ENCODE measurements around the gene PTDSS2. TPM values are rescaled to one million over a fixed set of nuclear protein-coding genes. Genes with fewer than 3 reads are reported as not detected.

PTDSS2 gene
- total and polyA plus RNA-seq, 2 donors (not counting 1 experiment from before 2014, with no cell fraction given): 22.1 to 29.0 TPM

GRCh38 chr11:437228-437870 lies 12.7 kb upstream of the PTDSS2 start:
- Histone ChIP-seq H4K20me1 (ENCODE audit: control insufficient read depth, insufficient read depth, low read length, poor library complexity, severe bottlenecking) (no peaks in the 10 kb centered on the region), H3K4me3 (ENCODE audit: control extremely low read depth in 1 of 5, extremely low read depth in 1 of 5, insufficient read depth in 1 of 5, low read depth in 2 of 5, low read length in 4 of 5) (no peak overlapping the region), H2AFZ (ENCODE audit: insufficient read depth, low read depth, low read length, poor library complexity, severe bottlenecking) (no peak overlapping the region), H3K36me3 (replicated peaks in 1 of 2; ENCODE audit: control extremely low read depth in 1 of 2, control insufficient read depth in 1 of 2, extremely low read depth in 1 of 2, insufficient read depth in 2 of 2, low read length in 1 of 2) (no peaks in the 10 kb centered on the region), H3K9me3 (ENCODE audit: control extremely low read depth in 1 of 3, control insufficient read depth in 2 of 3, insufficient read depth in 1 of 3, low read length in 2 of 3) (no peaks in the 10 kb centered on the region), H3K4me2 (replicated peaks; ENCODE audit: low read depth, low read length, poor library complexity, severe bottlenecking) (no peak overlapping the region), H3K27me3 (replicated peaks in 1 of 4; ENCODE audit: control extremely low read depth in 1 of 4, control insufficient read depth in 3 of 4, insufficient read depth in 4 of 4, low read length in 3 of 4) (no peaks in the 10 kb centered on the region), H3K79me2 (ENCODE audit: control insufficient read depth, insufficient read depth, low read length) (peaks cover 16% of the 10 kb centered on the region), H3K9ac (ENCODE audit: low read length) (no peak overlapping the region), H3K4me1 (ENCODE audit: control insufficient read depth in 2 of 2, insufficient read depth in 2 of 2, low read length in 2 of 2) (peaks cover 6 to 14% of the 10 kb centered on the region in 2 donors), H3K27ac (ENCODE audit: low read length in 2 of 2) (no peak overlapping the region)
- Mint-ChIP-seq H3K4me1 (peaks cover 13% of the 10 kb centered on the region), H3K4me3 (no peak overlapping the region), H3K27ac (no peak overlapping the region), H3K9me3 (ENCODE audit: insufficient read depth) (no peaks in the 10 kb centered on the region), H3K27me3 (no peaks in the 10 kb centered on the region)
- no peak for DNase-seq
- no peak for ATAC-seq (ENCODE audit: low read depth)
- ChIA-PET CTCF (no interaction called here), POLR2A (interaction anchor here (0.6 kb wide), 1 partner anchor 24 kb away, joined by 3 read pairs; no protein-coding TSS in a partner anchor)
- TF ChIP-seq CTCF (IDR thresholded peaks at IDR 0.05): no peak
- TF ChIP-seq EZH2 (IDR thresholded peaks at IDR 0.05; ENCODE audit: borderline replicate concordance, insufficient read depth, low read depth, low read length, poor library complexity, severe bottlenecking): no peak
- intact Hi-C loops (cut with micrococcal nuclease): no loop called here
- 85% methylated on average over 15 of the region's 17 CpGs for WGBS (ENCODE audit: insufficient coverage)

- Histone ChIP-seq H3K4me1 (ENCODE audit: control insufficient read depth in 2 of 2, insufficient read depth in 2 of 2, low read length in 2 of 2) (peaks cover 6 to 14% of the 10 kb centered on the region in 2 donors), H4K20me1 (ENCODE audit: control insufficient read depth, insufficient read depth, low read length, poor library complexity, severe bottlenecking) (no peaks in the 10 kb centered on the region), H3K9ac (ENCODE audit: low read length) (no peak overlapping the region), H2AFZ (ENCODE audit: insufficient read depth, low read depth, low read length, poor library complexity, severe bottlenecking) (no peak overlapping the region), H3K79me2 (ENCODE audit: control insufficient read depth, insufficient read depth, low read length) (peaks cover 16% of the 10 kb centered on the region), H3K27ac (ENCODE audit: low read length in 2 of 2) (no peak overlapping the region), H3K4me3 (ENCODE audit: control extremely low read depth in 1 of 5, extremely low read depth in 1 of 5, insufficient read depth in 1 of 5, low read depth in 2 of 5, low read length in 4 of 5) (no peak overlapping the region), H3K36me3 (replicated peaks in 1 of 2; ENCODE audit: control extremely low read depth in 1 of 2, control insufficient read depth in 1 of 2, extremely low read depth in 1 of 2, insufficient read depth in 2 of 2, low read length in 1 of 2) (no peaks in the 10 kb centered on the region), H3K4me2 (replicated peaks; ENCODE audit: low read depth, low read length, poor library complexity, severe bottlenecking) (no peak overlapping the region), H3K9me3 (ENCODE audit: control extremely low read depth in 1 of 3, control insufficient read depth in 2 of 3, insufficient read depth in 1 of 3, low read length in 2 of 3) (no peaks in the 10 kb centered on the region), H3K27me3 (replicated peaks in 1 of 4; ENCODE audit: control extremely low read depth in 1 of 4, control insufficient read depth in 3 of 4, insufficient read depth in 4 of 4, low read length in 3 of 4) (no peaks in the 10 kb centered on the region)
- no peak overlapping the region for H3K27ac Mint-ChIP-seq
- H3K9me3 Mint-ChIP-seq (ENCODE audit: insufficient read depth): no peaks in the 10 kb centered on the region
- ATAC-seq (ENCODE audit: low read depth): no peak
- H3K4me3 Mint-ChIP-seq: no peak overlapping the region
- no peak for DNase-seq
- POLR2A ChIA-PET: no interaction called here
- no peaks in the 10 kb centered on the region for H3K27me3 Mint-ChIP-seq
- TF ChIP-seq EZH2 (IDR thresholded peaks at IDR 0.05; ENCODE audit: borderline replicate concordance, insufficient read depth, low read depth, low read length, poor library complexity, severe bottlenecking) (no peak), CTCF (IDR thresholded peaks at IDR 0.05) (no peak)
- 95% methylated on average over 19 of the region's 21 CpGs for WGBS (ENCODE audit: insufficient coverage)
- CTCF ChIA-PET: no interaction called here
- peaks cover 13% of the 10 kb centered on the region for H3K4me1 Mint-ChIP-seq
- intact Hi-C loops (cut with micrococcal nuclease): no loop called here
Measured at GRCh38 chr11:438101-438844, 11.8 kb upstream of the PTDSS2 start.

Data from B cell (primary cell).